Nephron progenitor cell (in vitro differentiated cells): ENCODE measurements around the gene CTNND2.

Experiments
- DNase-seq: peaks from one replicate; pipeline ENCODE4 v3.0.0; 2021
- H3K27ac Mint-ChIP-seq: 2 replicates; pipeline ENCODE4 v1.8.0; 2021; ENCODE audit warnings: mild to moderate bottlenecking, moderate library complexity, mixed read lengths
- H3K27me3 Mint-ChIP-seq: 2 replicates; pipeline ENCODE4 v1.8.0; 2021; ENCODE audit warnings: mild to moderate bottlenecking, low read depth, mixed read lengths; ENCODE audit not compliant: poor library complexity
- H3K36me3 Mint-ChIP-seq: 2 replicates; pipeline ENCODE4 v1.8.0; 2021; ENCODE audit warnings: low read depth, mixed read lengths
- H3K4me1 Mint-ChIP-seq: 2 replicates; pipeline ENCODE4 v1.8.0; 2021; ENCODE audit warnings: mixed read lengths
- H3K4me3 Mint-ChIP-seq: 2 replicates; pipeline ENCODE4 v1.8.0; 2021; ENCODE audit warnings: mild to moderate bottlenecking, moderate library complexity, mixed read lengths
- H3K9me3 Mint-ChIP-seq: 2 replicates; pipeline ENCODE4 v1.8.0; 2021; ENCODE audit warnings: mild to moderate bottlenecking, moderate library complexity, mixed read lengths
- TF ChIP-seq, protein P1 (sequence below): fragments of 200-600 bp; sonication (generic); IDR thresholded peaks from 2 replicates; pipeline ENCODE4 v1.5.0; 2021; ENCODE audit warnings: antibody characterized with exemption

CTNND2 gene

DNA sequence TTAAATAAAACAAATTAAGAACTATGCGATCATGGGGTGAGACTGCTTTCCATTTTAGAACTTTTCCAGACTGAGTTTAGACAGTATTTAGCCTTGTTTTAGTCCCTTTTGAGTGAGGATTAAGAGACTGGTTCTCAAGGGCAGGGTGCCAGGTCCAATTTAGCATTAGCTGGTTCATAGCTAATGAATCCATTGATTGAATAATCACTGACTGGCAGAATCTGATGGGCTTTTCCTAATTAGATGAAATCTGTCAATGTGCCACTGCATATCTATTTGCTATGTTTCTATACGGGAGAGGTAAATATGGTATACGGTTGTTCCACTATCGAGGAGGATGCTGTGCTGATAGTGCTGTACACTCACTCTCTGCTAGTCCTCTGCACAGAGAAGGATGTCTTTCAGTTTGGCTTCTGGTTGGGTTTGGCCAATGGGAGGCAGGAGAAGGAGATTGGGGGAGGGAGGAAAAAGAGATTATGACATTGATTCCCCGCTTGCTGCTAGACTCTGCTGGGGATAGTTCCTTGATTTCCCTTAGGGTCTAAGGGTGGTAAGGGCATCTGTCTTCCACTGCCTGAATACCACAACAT lies 496.6 kb downstream of the CTNND2 start:
- no peak for DNase-seq
- Mint-ChIP-seq H3K27me3 (peaks cover 7% of the 10 kb centered on the region), H3K36me3 (no peaks in the 10 kb centered on the region), H3K27ac (no peak overlapping the region), H3K9me3 (no peaks in the 10 kb centered on the region), H3K4me3 (no peak overlapping the region), H3K4me1 (peaks cover 9% of the 10 kb centered on the region)
- TF ChIP-seq, protein P1, sequence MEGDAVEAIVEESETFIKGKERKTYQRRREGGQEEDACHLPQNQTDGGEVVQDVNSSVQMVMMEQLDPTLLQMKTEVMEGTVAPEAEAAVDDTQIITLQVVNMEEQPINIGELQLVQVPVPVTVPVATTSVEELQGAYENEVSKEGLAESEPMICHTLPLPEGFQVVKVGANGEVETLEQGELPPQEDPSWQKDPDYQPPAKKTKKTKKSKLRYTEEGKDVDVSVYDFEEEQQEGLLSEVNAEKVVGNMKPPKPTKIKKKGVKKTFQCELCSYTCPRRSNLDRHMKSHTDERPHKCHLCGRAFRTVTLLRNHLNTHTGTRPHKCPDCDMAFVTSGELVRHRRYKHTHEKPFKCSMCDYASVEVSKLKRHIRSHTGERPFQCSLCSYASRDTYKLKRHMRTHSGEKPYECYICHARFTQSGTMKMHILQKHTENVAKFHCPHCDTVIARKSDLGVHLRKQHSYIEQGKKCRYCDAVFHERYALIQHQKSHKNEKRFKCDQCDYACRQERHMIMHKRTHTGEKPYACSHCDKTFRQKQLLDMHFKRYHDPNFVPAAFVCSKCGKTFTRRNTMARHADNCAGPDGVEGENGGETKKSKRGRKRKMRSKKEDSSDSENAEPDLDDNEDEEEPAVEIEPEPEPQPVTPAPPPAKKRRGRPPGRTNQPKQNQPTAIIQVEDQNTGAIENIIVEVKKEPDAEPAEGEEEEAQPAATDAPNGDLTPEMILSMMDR: no peak

DNA sequence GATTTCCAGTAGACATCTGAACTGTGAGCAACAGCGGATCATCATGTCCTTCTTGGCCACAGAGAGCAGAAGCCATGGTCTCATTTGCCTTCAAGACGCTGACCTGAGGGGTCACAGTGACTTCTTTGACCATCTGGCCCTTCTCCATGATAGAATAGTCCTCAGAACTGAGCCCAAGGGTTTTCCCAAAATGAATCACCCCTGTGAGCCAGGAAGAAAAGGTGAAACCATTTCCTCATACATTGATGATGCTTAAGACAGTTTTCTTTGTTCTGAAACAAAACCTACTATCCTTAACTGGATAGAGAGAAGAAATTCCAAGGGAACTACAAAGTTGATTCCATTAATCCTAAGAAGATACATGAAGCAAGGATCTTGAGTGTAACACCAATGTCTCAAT lies 503.9 kb downstream of the CTNND2 start:
- Mint-ChIP-seq H3K9me3 (no peaks in the 10 kb centered on the region), H3K4me1 (peaks cover 6% of the 10 kb centered on the region), H3K4me3 (no peak overlapping the region), H3K36me3 (no peaks in the 10 kb centered on the region), H3K27me3 (no peaks in the 10 kb centered on the region), H3K27ac (no peak overlapping the region)
- no peak for DNase-seq
- TF ChIP-seq, protein P1: no peak

- TF ChIP-seq, protein P1: no peak
- no peaks in the 10 kb centered on the region for H3K36me3 Mint-ChIP-seq
- no peak overlapping the region for H3K27ac Mint-ChIP-seq
- no peak for DNase-seq
- no peaks in the 10 kb centered on the region for H3K9me3 Mint-ChIP-seq
- H3K27me3 Mint-ChIP-seq: no peaks in the 10 kb centered on the region
- no peak overlapping the region for H3K4me3 Mint-ChIP-seq
- peaks cover 6% of the 10 kb centered on the region for H3K4me1 Mint-ChIP-seq
These were observed 505.5 kb downstream of the CTNND2 start for GRCh38 chr5:11398728-11399127.

DNA sequence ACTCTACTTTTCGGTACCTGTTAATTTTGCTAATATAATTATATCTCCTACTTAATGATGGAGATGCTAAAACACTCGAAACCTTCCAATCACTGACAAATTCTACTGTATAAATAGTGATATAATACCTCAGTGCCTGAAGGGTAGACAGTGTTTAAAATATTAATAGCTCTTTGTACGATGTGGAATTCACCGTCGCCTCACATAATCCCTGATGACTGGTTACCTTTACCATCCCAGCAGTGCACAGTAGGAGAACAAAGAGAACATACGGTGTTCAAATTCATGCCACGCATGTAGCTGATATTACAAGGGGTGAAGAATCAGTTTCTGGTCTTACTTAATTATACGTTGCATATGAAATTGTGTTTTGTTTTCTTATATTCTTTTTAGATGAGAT lies 506.7 kb downstream of the CTNND2 start:
- no peak overlapping the region for H3K27ac Mint-ChIP-seq
- TF ChIP-seq, protein P1: no peak
- peaks cover 6% of the 10 kb centered on the region for H3K4me1 Mint-ChIP-seq
- no peaks in the 10 kb centered on the region for H3K27me3 Mint-ChIP-seq
- no peak overlapping the region for H3K4me3 Mint-ChIP-seq
- no peaks in the 10 kb centered on the region for H3K36me3 Mint-ChIP-seq
- no peak for DNase-seq
- H3K9me3 Mint-ChIP-seq: no peaks in the 10 kb centered on the region

DNA sequence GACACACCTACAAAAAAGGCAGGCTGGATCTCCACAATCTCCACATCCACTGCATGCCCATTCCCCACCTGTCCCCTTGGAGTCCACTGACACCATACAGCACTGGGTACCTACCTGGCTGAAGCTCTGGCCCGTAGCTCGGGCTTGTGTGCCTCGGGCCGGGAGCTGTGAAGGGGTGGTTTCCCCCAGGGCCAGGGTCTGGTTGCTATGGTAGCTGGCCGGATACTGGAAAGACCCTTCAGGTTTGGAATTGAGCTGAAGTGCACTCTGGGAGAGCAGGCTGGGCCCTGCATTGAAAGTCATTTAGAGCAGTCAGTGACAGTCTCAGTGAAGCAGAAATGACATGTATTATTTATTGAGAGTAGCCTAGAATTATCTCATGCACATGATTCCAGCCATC lies 507.3 kb downstream of the CTNND2 start:
- H3K36me3 Mint-ChIP-seq: no peaks in the 10 kb centered on the region
- H3K4me3 Mint-ChIP-seq: no peak overlapping the region
- no peaks in the 10 kb centered on the region for H3K9me3 Mint-ChIP-seq
- peaks cover 6% of the 10 kb centered on the region for H3K4me1 Mint-ChIP-seq
- no peak for DNase-seq
- H3K27ac Mint-ChIP-seq: no peak overlapping the region
- peaks cover 5% of the 10 kb centered on the region for H3K27me3 Mint-ChIP-seq
- TF ChIP-seq, protein P1: no peak

- no peak for DNase-seq
These were observed 509.3 kb downstream of the CTNND2 start for GRCh38 chr5:11394933-11395332.

More at GRCh38 chr5:11394933-11395332, 509.3 kb downstream of the CTNND2 start:
- Mint-ChIP-seq H3K27me3 (peaks cover 16% of the 10 kb centered on the region), H3K4me1 (peaks cover 6% of the 10 kb centered on the region), H3K4me3 (no peak overlapping the region), H3K36me3 (no peaks in the 10 kb centered on the region), H3K9me3 (no peaks in the 10 kb centered on the region), H3K27ac (no peak overlapping the region)
- TF ChIP-seq, protein P1: no peak
